Chondrocyte (in vitro differentiated cells): ENCODE data around the gene CSK. TPM values are rescaled to one million over a fixed set of nuclear protein-coding genes. Genes with fewer than 3 reads are reported as not detected.

Experiments used
- DNase-seq: peaks from one replicate; pipeline ENCODE4 v3.0.0; 2021; ENCODE audit warnings: mixed read lengths, low spot score
- H3K27ac Mint-ChIP-seq: one replicate; pipeline ENCODE4 v1.8.0; 2021; ENCODE audit warnings: mild to moderate bottlenecking, moderate library complexity, mixed read lengths; ENCODE audit not compliant: unreplicated experiment
- H3K27me3 Mint-ChIP-seq: 2 replicates; pipeline ENCODE4 v1.8.0; 2021; ENCODE audit warnings: low read depth, mixed read lengths
- H3K36me3 Mint-ChIP-seq: 2 replicates; pipeline ENCODE4 v1.8.0; 2021; ENCODE audit warnings: low read depth, mixed read lengths
- H3K4me1 Mint-ChIP-seq: 2 replicates; pipeline ENCODE4 v1.8.0; 2021; ENCODE audit warnings: low read depth, mild to moderate bottlenecking, mixed read lengths
- H3K4me3 Mint-ChIP-seq: one replicate; pipeline ENCODE4 v1.8.0; 2021; ENCODE audit warnings: mild to moderate bottlenecking, moderate library complexity, mixed read lengths; ENCODE audit not compliant: unreplicated experiment
- H3K9me3 Mint-ChIP-seq: 2 replicates; pipeline ENCODE4 v1.8.0; 2021; ENCODE audit warnings: low read depth, mixed read lengths
- CTCF ChIP-seq: fragments of 200-600 bp; sonication (generic); IDR thresholded peaks from 2 replicates; pipeline ENCODE4 v1.5.0; 2021; ENCODE audit warnings: antibody characterized with exemption, mild to moderate bottlenecking, moderate library complexity
- total RNA-seq: library from RNA; stranded (reverse); gene quantifications from 3 replicates; pipeline ENCODE4 v1.2.1, GENCODE V29; 2021

The CSK gene
- total RNA-seq, 1 donor from 2014 or later = 39.9 TPM

- H3K9me3 Mint-ChIP-seq = no peaks in the 10 kb centered on the region
- peaks cover 7% of the 10 kb centered on the region for H3K27me3 Mint-ChIP-seq
- peaks cover 8% of the 10 kb centered on the region for H3K4me1 Mint-ChIP-seq
- no peak for TF ChIP-seq CTCF
- no peak overlapping the region for H3K27ac Mint-ChIP-seq
- no peak overlapping the region for H3K4me3 Mint-ChIP-seq
- no peaks in the 10 kb centered on the region for H3K36me3 Mint-ChIP-seq
- DNase-seq = no peak
Observed at GRCh38 chr15:74820056-74820455, 38.2 kb downstream of the CSK start.

GRCh38 chr15:74821091-74821789 lies 39.4 kb downstream of the CSK start:
- no peak overlapping the region for H3K4me3 Mint-ChIP-seq
- H3K27ac Mint-ChIP-seq = no peak overlapping the region
- DNase-seq = no peak
- H3K36me3 Mint-ChIP-seq = no peaks in the 10 kb centered on the region
- H3K27me3 Mint-ChIP-seq = peaks cover 9% of the 10 kb centered on the region
- H3K9me3 Mint-ChIP-seq = no peaks in the 10 kb centered on the region
- TF ChIP-seq CTCF = no peak
- peaks cover 4% of the 10 kb centered on the region for H3K4me1 Mint-ChIP-seq

- H3K36me3 Mint-ChIP-seq = no peaks in the 10 kb centered on the region
- no peak overlapping the region for H3K27ac Mint-ChIP-seq
- H3K4me3 Mint-ChIP-seq = no peak overlapping the region
- no peak for TF ChIP-seq CTCF
- H3K4me1 Mint-ChIP-seq = peaks cover 4% of the 10 kb centered on the region
- peaks cover 12% of the 10 kb centered on the region for H3K27me3 Mint-ChIP-seq
- H3K9me3 Mint-ChIP-seq = no peaks in the 10 kb centered on the region
- DNase-seq = no peak
Observed at GRCh38 chr15:74821790-74822158, 39.9 kb downstream of the CSK start.

GRCh38 chr15:74822233-74822632 lies 40.4 kb downstream of the CSK start:
- no peak for TF ChIP-seq CTCF
- Mint-ChIP-seq H3K27ac (no peak overlapping the region), H3K27me3 (peaks cover 17% of the 10 kb centered on the region), H3K4me1 (peaks cover 3% of the 10 kb centered on the region), H3K9me3 (no peaks in the 10 kb centered on the region), H3K36me3 (no peaks in the 10 kb centered on the region), H3K4me3 (no peak overlapping the region)
- no peak for DNase-seq

GRCh38 chr15:74823324-74823723 lies 41.4 kb downstream of the CSK start:
- H3K4me1 Mint-ChIP-seq = no peaks in the 10 kb centered on the region
- DNase-seq = no peak
- TF ChIP-seq CTCF = no peak
- no peaks in the 10 kb centered on the region for H3K36me3 Mint-ChIP-seq
- peaks cover 23% of the 10 kb centered on the region for H3K27me3 Mint-ChIP-seq
- no peak overlapping the region for H3K27ac Mint-ChIP-seq
- no peak overlapping the region for H3K4me3 Mint-ChIP-seq
- no peaks in the 10 kb centered on the region for H3K9me3 Mint-ChIP-seq
